Tibial artery (tissue), 4 donors: Measurements from ENCODE around the gene PNRC1.

Experiments used
- DNase-seq, 2 donors: peaks; one replicate each; pipeline ENCODE4 v3.0.0-alpha.2; 2019
- H3K27ac ChIP-seq, 2 donors: fragments of 200-600 bp; sonication (generic) in 1 of 2; 1 replicate in 1 of 2; 2 replicates in 1 of 2; pipeline ENCODE4 v1.5.1; 2018 to 2019; ENCODE audit warnings: mild to moderate bottlenecking in 1 of 2
- H3K27me3 ChIP-seq, 2 donors: fragments of 200-600 bp; sonication (generic) in 1 of 2; one replicate each; pipeline versions ENCODE4 v1.5.1 to v1.6.0; 2016 to 2019
- H3K36me3 ChIP-seq, 3 donors: fragments of 200-600 bp; sonication (generic) in 2 of 3; one replicate each; pipeline ENCODE4 v1.5.1; 2016 to 2019; ENCODE audit warnings: mild to moderate bottlenecking in 2 of 3
- H3K4me1 ChIP-seq, 4 donors: fragments of 200-600 bp; sonication (generic) in 2 of 4; 1 replicate in 3 of 4; 2 replicates in 1 of 4; pipeline ENCODE4 v1.5.1; 2016 to 2019
- H3K4me3 ChIP-seq, 2 donors: fragments of 200-600 bp; sonication (generic) in 1 of 2; 1 replicate in 1 of 2; 2 replicates in 1 of 2; pipeline ENCODE4 v1.5.1; 2018 to 2019; ENCODE audit warnings: mild to moderate bottlenecking in 2 of 2
- H3K9me3 ChIP-seq, 3 donors: fragments of 200-600 bp; sonication (generic) in 1 of 3; one replicate each; pipeline ENCODE4 v1.5.1; 2016 to 2019
- intact Hi-C: fragments of 100-400 bp; cut with DNase I; formaldehyde crosslinking; loops from one replicate; pipeline ENCODE4 v1.15.0; 2023; ENCODE audit warnings: low total_unique reads
- TF ChIP-seq, protein P1 (sequence below), 2 experiments: fragments of 200-600 bp in 1 of 2; fragments of 450-650 bp in 1 of 2; IDR thresholded peaks; one replicate each; pipeline ENCODE4 v1.5.1; 2017 to 2019; ENCODE audit warnings: antibody characterized with exemption in 2 of 2, mild to moderate bottlenecking in 1 of 2, moderate library complexity in 1 of 2

Gene PNRC1

DNA sequence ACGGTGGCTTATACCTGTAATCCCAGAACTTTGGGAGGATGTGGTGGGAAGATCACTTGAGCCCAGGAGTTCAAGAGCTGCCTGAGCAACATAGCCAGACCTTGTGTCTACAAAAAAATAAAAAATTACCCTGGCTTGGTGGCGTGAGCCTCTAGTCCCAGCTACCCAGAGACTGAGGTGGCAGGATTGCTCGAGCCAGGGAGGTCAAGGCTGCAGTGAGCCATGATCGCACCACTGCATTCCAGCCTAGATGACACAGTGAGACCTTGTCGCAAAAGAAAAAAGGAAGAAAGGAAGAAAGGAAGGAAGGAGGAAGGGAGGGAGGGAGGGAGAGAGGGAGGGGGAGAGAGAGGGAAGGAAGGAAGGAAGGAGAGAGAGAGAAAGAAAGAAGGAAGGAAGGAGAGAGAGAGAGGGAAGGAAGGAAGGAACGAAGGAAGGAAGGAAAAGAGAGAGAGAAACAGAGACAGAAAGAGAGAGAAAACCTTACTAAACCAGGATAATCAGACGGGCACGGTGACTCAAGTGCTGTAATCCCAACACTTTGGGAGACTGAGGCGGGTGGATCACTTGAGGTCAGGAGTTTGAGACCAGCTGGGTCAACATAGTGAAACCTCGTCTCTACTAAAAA lies 10.9 kb upstream of the PNRC1 start:
- Histone ChIP-seq H3K4me1 (no peaks in the 10 kb centered on the region), H3K36me3 (no peaks in the 10 kb centered on the region), H3K9me3 (no peaks in the 10 kb centered on the region), H3K27me3 (no peaks in the 10 kb centered on the region), H3K27ac (no peak overlapping the region), H3K4me3 (no peak overlapping the region)
- intact Hi-C loops, result no loop called here
- DNase-seq, result no peak
- TF ChIP-seq, protein P1, sequence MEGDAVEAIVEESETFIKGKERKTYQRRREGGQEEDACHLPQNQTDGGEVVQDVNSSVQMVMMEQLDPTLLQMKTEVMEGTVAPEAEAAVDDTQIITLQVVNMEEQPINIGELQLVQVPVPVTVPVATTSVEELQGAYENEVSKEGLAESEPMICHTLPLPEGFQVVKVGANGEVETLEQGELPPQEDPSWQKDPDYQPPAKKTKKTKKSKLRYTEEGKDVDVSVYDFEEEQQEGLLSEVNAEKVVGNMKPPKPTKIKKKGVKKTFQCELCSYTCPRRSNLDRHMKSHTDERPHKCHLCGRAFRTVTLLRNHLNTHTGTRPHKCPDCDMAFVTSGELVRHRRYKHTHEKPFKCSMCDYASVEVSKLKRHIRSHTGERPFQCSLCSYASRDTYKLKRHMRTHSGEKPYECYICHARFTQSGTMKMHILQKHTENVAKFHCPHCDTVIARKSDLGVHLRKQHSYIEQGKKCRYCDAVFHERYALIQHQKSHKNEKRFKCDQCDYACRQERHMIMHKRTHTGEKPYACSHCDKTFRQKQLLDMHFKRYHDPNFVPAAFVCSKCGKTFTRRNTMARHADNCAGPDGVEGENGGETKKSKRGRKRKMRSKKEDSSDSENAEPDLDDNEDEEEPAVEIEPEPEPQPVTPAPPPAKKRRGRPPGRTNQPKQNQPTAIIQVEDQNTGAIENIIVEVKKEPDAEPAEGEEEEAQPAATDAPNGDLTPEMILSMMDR (IDR thresholded peaks at IDR 0.05), result no peak

GRCh38 chr6:89071036-89071435 lies 9.5 kb upstream of the PNRC1 start:
- H3K27me3 ChIP-seq, result no peaks in the 10 kb centered on the region
- no peaks in the 10 kb centered on the region for H3K36me3 ChIP-seq
- no peaks in the 10 kb centered on the region for H3K4me1 ChIP-seq
- no peaks in the 10 kb centered on the region for H3K9me3 ChIP-seq
- intact Hi-C loops, result no loop called here
- TF ChIP-seq, protein P1 (IDR thresholded peaks at IDR 0.05), result no peak
- H3K27ac ChIP-seq, result no peak overlapping the region
- DNase-seq, result no peak
- no peak overlapping the region for H3K4me3 ChIP-seq

- TF ChIP-seq, protein P1 (IDR thresholded peaks at IDR 0.05), result no peak
- H3K27ac ChIP-seq, result no peak overlapping the region
- no peaks in the 10 kb centered on the region for H3K36me3 ChIP-seq
- H3K4me3 ChIP-seq, result no peak overlapping the region
- intact Hi-C loops, result no loop called here
- H3K9me3 ChIP-seq, result no peaks in the 10 kb centered on the region
- DNase-seq, result no peak
- H3K27me3 ChIP-seq, result no peaks in the 10 kb centered on the region
- H3K4me1 ChIP-seq, result no peaks in the 10 kb centered on the region
Measured at GRCh38 chr6:89073014-89073620, 7.4 kb upstream of the PNRC1 start.

DNA sequence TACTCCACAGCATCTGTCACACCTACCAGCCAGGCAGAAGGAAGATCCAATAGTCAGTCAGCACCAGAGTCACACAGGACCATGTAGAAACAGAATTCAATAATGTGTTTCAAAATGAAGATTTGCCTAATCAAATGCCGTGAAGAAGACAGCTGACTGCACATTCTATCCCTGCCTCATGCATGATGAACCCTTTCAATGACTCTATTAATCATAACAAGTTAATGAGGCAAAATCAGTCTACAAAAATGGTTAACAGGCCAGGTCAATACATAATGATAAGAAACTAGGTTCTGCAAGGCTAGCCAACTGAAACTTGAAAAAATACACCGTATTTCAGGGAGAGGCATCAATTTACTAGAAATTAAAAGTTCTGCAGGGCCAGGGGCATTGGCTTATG lies 6.7 kb upstream of the PNRC1 start:
- Histone ChIP-seq H3K4me1 (peaks cover 0 to 3% (median 2%) of the 10 kb centered on the region in 4 donors), H3K36me3 (no peaks in the 10 kb centered on the region), H3K27me3 (no peaks in the 10 kb centered on the region), H3K4me3 (no peak overlapping the region), H3K27ac (no peak overlapping the region), H3K9me3 (no peaks in the 10 kb centered on the region)
- TF ChIP-seq, protein P1 (IDR thresholded peaks at IDR 0.05), result no peak
- DNase-seq, result no peak
- intact Hi-C loops, result no loop called here

GRCh38 chr6:89079511-89080234 lies 878 bp upstream of the PNRC1 start:
- TF ChIP-seq, protein P1 (IDR thresholded peaks at IDR 0.05), result no peak
- H3K36me3 ChIP-seq, result peaks cover 12 to 22% (median 16%) of the 10 kb centered on the region in 3 donors
- H3K27ac ChIP-seq, result peak overlapping the region; percentile 99 to 100
- H3K4me1 ChIP-seq, result peaks cover 0 to 24% (median 11%) of the 10 kb centered on the region in 4 donors
- peak; percentile 58 to 72 for DNase-seq
- intact Hi-C loops, result loop anchor here (2.0 to 5.0 kb wide), 3 partner anchors 45 to 97 kb away; no protein-coding TSS in a partner anchor
- H3K9me3 ChIP-seq, result no peaks in the 10 kb centered on the region
- peak overlapping the region; percentile 90 to 99 for H3K4me3 ChIP-seq
- H3K27me3 ChIP-seq, result no peaks in the 10 kb centered on the region
